K562 (cell line): ENCODE data around the gene CEP170. TPM values are rescaled to one million over a fixed set of nuclear protein-coding genes. Genes with fewer than 3 reads are reported as not detected.

Experiments
- HLTF ChIP-seq: fragments of 450-650 bp; IDR thresholded peaks from 2 replicates; pipeline ENCODE4 v1.6.1; 2016
- HMGN3 ChIP-seq: IDR thresholded peaks from 2 replicates; pipeline ENCODE4 v1.6.1; 2011; ENCODE audit warnings: borderline replicate concordance, low read depth, mild to moderate bottlenecking, mixed read lengths, low read length; ENCODE audit not compliant: insufficient read length; ENCODE audit errors: extremely low read depth
- THAP7 ChIP-seq: fragments of 250-450 bp; sonication (Bioruptor Pico); IDR thresholded peaks from 2 replicates; pipeline ENCODE4 v1.5.0; 2021
- polyA plus RNA-seq, 8 experiments: library from polyadenylated mRNA; depleted of rRNA in 4 of 8; stranded (reverse) in 5 of 8; unstranded in 3 of 8; fragments of >200 nt; fragmentation: Nextera tagmentation in 2 of 8; fragmentation: Illumina TruSeq in 1 of 8; extraction: Ambion mirVana in 2 of 8; extraction: Trizol in 1 of 8; gene quantifications; 2 replicates each; pipeline versions ENCODE4 v1.2.1 to v1.2.3, GENCODE V29; 2011 to 2014; ENCODE audit warnings: inconsistent platforms in 1 of 8, missing spikeins in 1 of 8
- total RNA-seq, 7 experiments: library from RNA; depleted of rRNA in 6 of 7; stranded (reverse); fragments of >200 nt in 6 of 7; fragmentation: Illumina TruSeq in 2 of 7; extraction: Trizol in 2 of 7; gene quantifications; 2 replicates each; pipeline versions ENCODE4 v1.2.1 to v1.2.3, GENCODE V29; 2011 to 2021; ENCODE audit warnings: low replicate concordance in 1 of 7
- TF ChIP-seq, protein P1 (sequence below): fragments of 250-450 bp; sonication (Bioruptor Pico); IDR thresholded peaks from 2 replicates; pipeline ENCODE4 v1.4.0; 2020

CEP170 gene
- total and polyA plus RNA-seq, 9 of the 15 experiments (the other 6 are each of a cell fraction or from before 2014, with no cell fraction given): 22.6 to 110 (median 68.5) TPM

GRCh38 chr1:243253211-243253925 is 1.7 kb downstream of the CEP170 start (continued):
- TF ChIP-seq, protein P1, sequence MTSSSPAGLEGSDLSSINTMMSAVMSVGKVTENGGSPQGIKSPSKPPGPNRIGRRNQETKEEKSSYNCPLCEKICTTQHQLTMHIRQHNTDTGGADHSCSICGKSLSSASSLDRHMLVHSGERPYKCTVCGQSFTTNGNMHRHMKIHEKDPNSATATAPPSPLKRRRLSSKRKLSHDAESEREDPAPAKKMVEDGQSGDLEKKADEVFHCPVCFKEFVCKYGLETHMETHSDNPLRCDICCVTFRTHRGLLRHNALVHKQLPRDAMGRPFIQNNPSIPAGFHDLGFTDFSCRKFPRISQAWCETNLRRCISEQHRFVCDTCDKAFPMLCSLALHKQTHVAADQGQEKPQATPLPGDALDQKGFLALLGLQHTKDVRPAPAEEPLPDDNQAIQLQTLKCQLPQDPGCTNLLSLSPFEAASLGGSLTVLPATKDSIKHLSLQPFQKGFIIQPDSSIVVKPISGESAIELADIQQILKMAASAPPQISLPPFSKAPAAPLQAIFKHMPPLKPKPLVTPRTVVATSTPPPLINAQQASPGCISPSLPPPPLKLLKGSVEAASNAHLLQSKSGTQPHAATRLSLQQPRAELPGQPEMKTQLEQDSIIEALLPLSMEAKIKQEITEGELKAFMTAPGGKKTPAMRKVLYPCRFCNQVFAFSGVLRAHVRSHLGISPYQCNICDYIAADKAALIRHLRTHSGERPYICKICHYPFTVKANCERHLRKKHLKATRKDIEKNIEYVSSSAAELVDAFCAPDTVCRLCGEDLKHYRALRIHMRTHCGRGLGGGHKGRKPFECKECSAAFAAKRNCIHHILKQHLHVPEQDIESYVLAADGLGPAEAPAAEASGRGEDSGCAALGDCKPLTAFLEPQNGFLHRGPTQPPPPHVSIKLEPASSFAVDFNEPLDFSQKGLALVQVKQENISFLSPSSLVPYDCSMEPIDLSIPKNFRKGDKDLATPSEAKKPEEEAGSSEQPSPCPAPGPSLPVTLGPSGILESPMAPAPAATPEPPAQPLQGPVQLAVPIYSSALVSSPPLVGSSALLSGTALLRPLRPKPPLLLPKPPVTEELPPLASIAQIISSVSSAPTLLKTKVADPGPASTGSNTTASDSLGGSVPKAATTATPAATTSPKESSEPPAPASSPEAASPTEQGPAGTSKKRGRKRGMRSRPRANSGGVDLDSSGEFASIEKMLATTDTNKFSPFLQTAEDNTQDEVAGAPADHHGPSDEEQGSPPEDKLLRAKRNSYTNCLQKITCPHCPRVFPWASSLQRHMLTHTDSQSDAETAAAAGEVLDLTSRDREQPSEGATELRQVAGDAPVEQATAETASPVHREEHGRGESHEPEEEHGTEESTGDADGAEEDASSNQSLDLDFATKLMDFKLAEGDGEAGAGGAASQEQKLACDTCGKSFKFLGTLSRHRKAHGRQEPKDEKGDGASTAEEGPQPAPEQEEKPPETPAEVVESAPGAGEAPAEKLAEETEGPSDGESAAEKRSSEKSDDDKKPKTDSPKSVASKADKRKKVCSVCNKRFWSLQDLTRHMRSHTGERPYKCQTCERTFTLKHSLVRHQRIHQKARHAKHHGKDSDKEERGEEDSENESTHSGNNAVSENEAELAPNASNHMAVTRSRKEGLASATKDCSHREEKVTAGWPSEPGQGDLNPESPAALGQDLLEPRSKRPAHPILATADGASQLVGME: no peak
- TF ChIP-seq HLTF: no peak
- 0 out of 2 replicates have a peak, but pooled peaks have one; percentile 32 for TF ChIP-seq THAP7 (CRISPR knock-in tag)
- no peak for TF ChIP-seq HMGN3
